Thoracic aorta (tissue), 2 donors: ENCODE measurements around the gene CXorf66. TPM values are rescaled to one million over a fixed set of nuclear protein-coding genes. Genes with fewer than 3 reads are reported as not detected.

Source experiments
- ATAC-seq: fragments of 150-250 bp; one replicate; pipeline ENCODE4 v1.8.0; 2017; ENCODE audit warnings: low read depth; ENCODE audit not compliant: insufficient number of reproducible peaks, low FRiP score
- DNase-seq: peaks from one replicate; pipeline ENCODE4 v3.0.0-alpha.2; 2020; ENCODE audit warnings: low spot score
- H3K27ac ChIP-seq, 2 donors: fragments of 200-600 bp; sonication (generic); 1 replicate in 1 of 2; 2 replicates in 1 of 2; pipeline ENCODE4 v1.5.1; 2016; ENCODE audit warnings: mild to moderate bottlenecking in 2 of 2, moderate library complexity in 2 of 2
- H3K27me3 ChIP-seq: fragments of 200-600 bp; sonication (generic); replicated peaks from 2 replicates; pipeline ENCODE4 v1.6.0; 2016; ENCODE audit warnings: mild to moderate bottlenecking; ENCODE audit not compliant: insufficient read depth
- H3K36me3 ChIP-seq: fragments of 200-600 bp; sonication (generic); one replicate; pipeline ENCODE4 v1.5.1; 2016
- H3K4me1 ChIP-seq, 2 donors: fragments of 200-600 bp; sonication (generic); 1 replicate in 1 of 2; 2 replicates in 1 of 2; pipeline versions ENCODE4 v1.5.1 to v1.6.0; 2016; ENCODE audit warnings: low read depth in 2 of 2, mild to moderate bottlenecking in 1 of 2; ENCODE audit not compliant: control insufficient read depth in 1 of 2
- H3K4me3 ChIP-seq: fragments of 200-600 bp; sonication (generic); 2 replicates; pipeline ENCODE4 v1.5.1; 2016; ENCODE audit warnings: mild to moderate bottlenecking
- H3K9me3 ChIP-seq: fragments of 200-600 bp; sonication (generic); 2 replicates; pipeline ENCODE4 v1.5.1; 2016
- total RNA-seq, 2 donors: library from RNA; depleted of rRNA; stranded (reverse); fragments of >200 nt; gene quantifications; one replicate each; pipeline versions ENCODE4 v1.1.0 to v1.2.3, GENCODE V29; 2016
- TF ChIP-seq, protein P1 (sequence below): fragments of 200-600 bp; sonication (generic); IDR thresholded peaks from one replicate; pipeline ENCODE4 v1.5.1; 2019; ENCODE audit warnings: antibody characterized with exemption

Gene CXorf66
- total RNA-seq, 2 donors from 2014 or later: not detected

DNA sequence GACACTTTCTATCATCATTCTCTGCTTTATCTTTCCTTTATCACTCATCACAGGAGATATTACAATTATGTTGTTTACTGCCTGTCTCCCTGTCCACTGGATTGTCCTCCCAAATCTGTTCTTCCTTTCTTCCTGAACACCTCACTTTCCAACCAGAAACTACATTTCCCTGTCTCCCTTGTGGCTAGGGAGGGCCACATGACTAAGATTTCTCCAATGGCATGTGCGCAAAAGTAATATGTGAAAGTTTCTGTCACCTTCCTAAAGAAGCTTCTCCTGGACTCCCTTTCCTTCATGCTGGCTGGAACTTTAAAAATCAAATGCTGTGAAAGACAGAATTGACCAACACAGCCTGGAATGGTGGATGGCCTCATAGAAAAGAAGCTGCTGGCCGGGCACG lies 58.2 kb downstream of the CXorf66 start:
- TF ChIP-seq, protein P1, sequence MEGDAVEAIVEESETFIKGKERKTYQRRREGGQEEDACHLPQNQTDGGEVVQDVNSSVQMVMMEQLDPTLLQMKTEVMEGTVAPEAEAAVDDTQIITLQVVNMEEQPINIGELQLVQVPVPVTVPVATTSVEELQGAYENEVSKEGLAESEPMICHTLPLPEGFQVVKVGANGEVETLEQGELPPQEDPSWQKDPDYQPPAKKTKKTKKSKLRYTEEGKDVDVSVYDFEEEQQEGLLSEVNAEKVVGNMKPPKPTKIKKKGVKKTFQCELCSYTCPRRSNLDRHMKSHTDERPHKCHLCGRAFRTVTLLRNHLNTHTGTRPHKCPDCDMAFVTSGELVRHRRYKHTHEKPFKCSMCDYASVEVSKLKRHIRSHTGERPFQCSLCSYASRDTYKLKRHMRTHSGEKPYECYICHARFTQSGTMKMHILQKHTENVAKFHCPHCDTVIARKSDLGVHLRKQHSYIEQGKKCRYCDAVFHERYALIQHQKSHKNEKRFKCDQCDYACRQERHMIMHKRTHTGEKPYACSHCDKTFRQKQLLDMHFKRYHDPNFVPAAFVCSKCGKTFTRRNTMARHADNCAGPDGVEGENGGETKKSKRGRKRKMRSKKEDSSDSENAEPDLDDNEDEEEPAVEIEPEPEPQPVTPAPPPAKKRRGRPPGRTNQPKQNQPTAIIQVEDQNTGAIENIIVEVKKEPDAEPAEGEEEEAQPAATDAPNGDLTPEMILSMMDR: no peak
- ATAC-seq (no peak), DNase-seq (no peak)
- no peak overlapping the region for H3K27ac ChIP-seq
- no peaks in the 10 kb centered on the region for H3K36me3 ChIP-seq
- no peaks in the 10 kb centered on the region for H3K9me3 ChIP-seq
- H3K4me3 ChIP-seq: no peak overlapping the region
- no peaks in the 10 kb centered on the region for H3K4me1 ChIP-seq
- no peaks in the 10 kb centered on the region for H3K27me3 ChIP-seq

DNA sequence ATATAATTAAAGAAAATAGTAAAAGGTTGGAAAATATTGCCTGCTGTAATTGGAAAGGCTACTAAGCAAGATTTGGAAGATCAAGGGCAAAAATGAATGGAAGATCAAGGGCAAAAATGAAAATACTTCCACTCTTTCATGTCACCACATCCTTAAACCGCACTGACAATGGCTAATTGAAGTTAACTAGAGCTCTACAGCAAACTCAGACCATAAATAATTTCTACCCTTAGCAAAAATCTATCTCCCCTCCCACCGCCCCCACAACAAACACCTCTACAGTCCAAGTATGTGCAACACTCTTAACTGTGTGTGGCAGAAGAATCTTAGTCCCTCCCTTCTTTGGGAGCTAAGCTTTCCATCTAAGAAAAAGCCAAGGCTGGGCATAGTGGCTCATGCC lies 59.6 kb downstream of the CXorf66 start:
- no peaks in the 10 kb centered on the region for H3K9me3 ChIP-seq

More for the DNA sequence above, 59.6 kb downstream of the CXorf66 start:
- H3K4me3 ChIP-seq: no peak overlapping the region
- H3K27ac ChIP-seq: no peak overlapping the region
- no peaks in the 10 kb centered on the region for H3K4me1 ChIP-seq
- TF ChIP-seq, protein P1: no peak
- H3K27me3 ChIP-seq: no peaks in the 10 kb centered on the region
- no peaks in the 10 kb centered on the region for H3K36me3 ChIP-seq
- ATAC-seq: no peak
- no peak for DNase-seq

Other genes starting within 250 kb of the CXorf66 start
- 10 to 100 TPM; 26.7 to 62.4 TPM for gene ATP11C, start 32.5 kb downstream of the CXorf66 start, total RNA-seq